Transverse colon (tissue), 3 donors: ENCODE data around the gene GIGYF1.

ENCODE experiments used
- CTCF ChIP-seq, 5 experiments: fragments of 200-600 bp in 3 of 5; fragments of 450-650 bp in 2 of 5; sonication (generic) in 3 of 5; IDR thresholded peaks; 1 replicate in 2 of 5; 2 replicates in 3 of 5; pipeline ENCODE4 v1.5.1; 2016 to 2017; ENCODE audit warnings: antibody characterized with exemption in 5 of 5, inconsistent platforms in 3 of 5, mild to moderate bottlenecking in 2 of 5, moderate library complexity in 1 of 5
- EP300 ChIP-seq: sonication (generic); formaldehyde crosslinking; IDR thresholded peaks from one replicate; pipeline ENCODE4 v1.6.1; 2017; ENCODE audit warnings: antibody characterized with exemption, low read depth

GRCh38 chr7:100731937-100732636, 38.0 kb upstream of the GIGYF1 start:
- TF ChIP-seq CTCF (IDR thresholded peaks at IDR 0.05) (no peak), EP300 (no peak)
